HepG2 (cell line): ENCODE results near the gene NPBWR2. TPM values are rescaled to one million over a fixed set of nuclear protein-coding genes. Genes with fewer than 3 reads are reported as not detected.

ENCODE experiments used
- GABPB1 ChIP-seq: IDR thresholded peaks from 2 replicates; pipeline ENCODE4 v1.6.1; 2016; ENCODE audit warnings: mild to moderate bottlenecking, missing genetic modification reagents, moderate library complexity, missing compliant biosample characterization
- MTA1 ChIP-seq: sonication (generic); formaldehyde crosslinking; IDR thresholded peaks from 2 replicates; pipeline ENCODE4 v1.4.0; 2020; ENCODE audit warnings: missing genetic modification reagents, mild to moderate bottlenecking, borderline replicate concordance
- PHF8 ChIP-seq: sonication (generic); formaldehyde crosslinking; IDR thresholded peaks from 2 replicates; pipeline ENCODE4 v1.5.0; 2020; ENCODE audit warnings: missing genetic modification reagents
- PRDM4 ChIP-seq: sonication (generic); formaldehyde crosslinking; IDR thresholded peaks from 2 replicates; pipeline ENCODE4 v1.9.0; 2021; ENCODE audit warnings: missing genetic modification reagents, borderline replicate concordance
- SAP130 ChIP-seq: IDR thresholded peaks from 2 replicates; pipeline ENCODE4 v1.6.1; 2016; ENCODE audit warnings: low read depth
- SOX13 ChIP-seq, 3 experiments: fragments of 450-650 bp in 1 of 3; sonication (generic) in 1 of 3; formaldehyde crosslinking in 1 of 3; IDR thresholded peaks in 2 of 3; conservative IDR thresholded peaks in 1 of 3; 2 replicates each; pipeline versions ENCODE4 v1.5.0 to v1.6.1; 2016 to 2020; ENCODE audit warnings: antibody characterized with exemption in 1 of 3, mild to moderate bottlenecking in 1 of 3, missing compliant biosample characterization in 1 of 3, missing genetic modification reagents in 1 of 3, moderate library complexity in 1 of 3
- ZNF251 ChIP-seq: sonication (generic); formaldehyde crosslinking; IDR thresholded peaks from 2 replicates; pipeline ENCODE4 v1.9.0; 2021; ENCODE audit warnings: mild to moderate bottlenecking, missing genetic modification reagents
- ZSCAN20 ChIP-seq: sonication (generic); formaldehyde crosslinking; IDR thresholded peaks from 2 replicates; pipeline ENCODE4 v1.4.0; 2020; ENCODE audit warnings: missing genetic modification reagents, mild to moderate bottlenecking, borderline replicate concordance
- ZSCAN29 ChIP-seq: sonication (generic); formaldehyde crosslinking; conservative IDR thresholded peaks from 2 replicates; pipeline ENCODE4 v1.4.0; 2020; ENCODE audit warnings: mild to moderate bottlenecking, missing genetic modification reagents
- polyA plus RNA-seq, 8 experiments: library from polyadenylated mRNA; depleted of rRNA in 3 of 8; stranded (reverse) in 7 of 8; unstranded in 1 of 8; fragments of >200 nt; fragmentation: Illumina TruSeq in 4 of 8; extraction: Trizol in 4 of 8; gene quantifications; 2 replicates each; pipeline versions ENCODE4 v1.2.1 to v1.2.3, GENCODE V29; 2011 to 2016; ENCODE audit warnings: low read depth in 4 of 8, missing spikeins in 1 of 8, mixed read lengths in 1 of 8; ENCODE audit not compliant: insufficient read depth in 1 of 8
- total RNA-seq, 5 experiments: library from RNA; depleted of rRNA; stranded (reverse); fragments of >200 nt; fragmentation: Illumina TruSeq; extraction: Trizol; gene quantifications; 2 replicates each; pipeline ENCODE4 v1.2.3, GENCODE V29; 2016; ENCODE audit warnings: low read depth in 1 of 5
- TF ChIP-seq, protein P1 (sequence below): sonication (generic); formaldehyde crosslinking; IDR thresholded peaks from 2 replicates; pipeline ENCODE4 v1.5.1; 2020; ENCODE audit warnings: mild to moderate bottlenecking, missing genetic modification reagents, moderate library complexity
- TF ChIP-seq, protein P2 (sequence below): sonication (generic); formaldehyde crosslinking; IDR thresholded peaks from 2 replicates; pipeline ENCODE4 v1.4.0; 2020; ENCODE audit warnings: missing genetic modification reagents
- TF ChIP-seq, protein P3 (sequence below), 2 experiments: sonication (generic) in 1 of 2; formaldehyde crosslinking in 1 of 2; IDR thresholded peaks; 2 replicates each; pipeline versions ENCODE4 v1.4.0 to v1.6.1; 2016 to 2020; ENCODE audit warnings: borderline replicate concordance in 1 of 2, low read depth in 1 of 2, mild to moderate bottlenecking in 1 of 2, missing genetic modification reagents in 1 of 2

The NPBWR2 gene
- total and polyA plus RNA-seq, 2 of the 13 experiments (the other 11 are each of a cell fraction or from before 2014, with no cell fraction given), result not detected

- TF ChIP-seq, protein P1, sequence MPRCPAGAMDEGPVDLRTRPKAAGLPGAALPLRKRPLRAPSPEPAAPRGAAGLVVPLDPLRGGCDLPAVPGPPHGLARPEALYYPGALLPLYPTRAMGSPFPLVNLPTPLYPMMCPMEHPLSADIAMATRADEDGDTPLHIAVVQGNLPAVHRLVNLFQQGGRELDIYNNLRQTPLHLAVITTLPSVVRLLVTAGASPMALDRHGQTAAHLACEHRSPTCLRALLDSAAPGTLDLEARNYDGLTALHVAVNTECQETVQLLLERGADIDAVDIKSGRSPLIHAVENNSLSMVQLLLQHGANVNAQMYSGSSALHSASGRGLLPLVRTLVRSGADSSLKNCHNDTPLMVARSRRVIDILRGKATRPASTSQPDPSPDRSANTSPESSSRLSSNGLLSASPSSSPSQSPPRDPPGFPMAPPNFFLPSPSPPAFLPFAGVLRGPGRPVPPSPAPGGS (CRISPR knock-in tag), result 0 out of 2 replicates have a peak, but pooled peaks have one; percentile 40
- no peak for TF ChIP-seq SOX13 (IDR thresholded peaks at IDR 0.05)
- peak in 1 of 2 experiments; percentile 17; a peak in 1 of 4 replicates for TF ChIP-seq SOX13 (CRISPR knock-in tag; conservative IDR thresholded peaks at IDR 0.05 in 1 of 2, IDR thresholded peaks at IDR 0.05 in 1 of 2)
- TF ChIP-seq PHF8 (CRISPR knock-in tag), result peak; percentile 43
- 0 out of 2 replicates have a peak, but pooled peaks have one; percentile 71 for TF ChIP-seq MTA1 (CRISPR knock-in tag)
- peak; percentile 66; the same call in 1 of the 2 replicates for TF ChIP-seq ZNF251
- TF ChIP-seq, protein P2, sequence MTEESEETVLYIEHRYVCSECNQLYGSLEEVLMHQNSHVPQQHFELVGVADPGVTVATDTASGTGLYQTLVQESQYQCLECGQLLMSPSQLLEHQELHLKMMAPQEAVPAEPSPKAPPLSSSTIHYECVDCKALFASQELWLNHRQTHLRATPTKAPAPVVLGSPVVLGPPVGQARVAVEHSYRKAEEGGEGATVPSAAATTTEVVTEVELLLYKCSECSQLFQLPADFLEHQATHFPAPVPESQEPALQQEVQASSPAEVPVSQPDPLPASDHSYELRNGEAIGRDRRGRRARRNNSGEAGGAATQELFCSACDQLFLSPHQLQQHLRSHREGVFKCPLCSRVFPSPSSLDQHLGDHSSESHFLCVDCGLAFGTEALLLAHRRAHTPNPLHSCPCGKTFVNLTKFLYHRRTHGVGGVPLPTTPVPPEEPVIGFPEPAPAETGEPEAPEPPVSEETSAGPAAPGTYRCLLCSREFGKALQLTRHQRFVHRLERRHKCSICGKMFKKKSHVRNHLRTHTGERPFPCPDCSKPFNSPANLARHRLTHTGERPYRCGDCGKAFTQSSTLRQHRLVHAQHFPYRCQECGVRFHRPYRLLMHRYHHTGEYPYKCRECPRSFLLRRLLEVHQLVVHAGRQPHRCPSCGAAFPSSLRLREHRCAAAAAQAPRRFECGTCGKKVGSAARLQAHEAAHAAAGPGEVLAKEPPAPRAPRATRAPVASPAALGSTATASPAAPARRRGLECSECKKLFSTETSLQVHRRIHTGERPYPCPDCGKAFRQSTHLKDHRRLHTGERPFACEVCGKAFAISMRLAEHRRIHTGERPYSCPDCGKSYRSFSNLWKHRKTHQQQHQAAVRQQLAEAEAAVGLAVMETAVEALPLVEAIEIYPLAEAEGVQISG, result peak; percentile 59
- TF ChIP-seq PRDM4, result no peak
- 0 out of 2 replicates have a peak, but pooled peaks have one; percentile 34 for TF ChIP-seq GABPB1 (CRISPR knock-in tag)
- TF ChIP-seq, protein P3, sequence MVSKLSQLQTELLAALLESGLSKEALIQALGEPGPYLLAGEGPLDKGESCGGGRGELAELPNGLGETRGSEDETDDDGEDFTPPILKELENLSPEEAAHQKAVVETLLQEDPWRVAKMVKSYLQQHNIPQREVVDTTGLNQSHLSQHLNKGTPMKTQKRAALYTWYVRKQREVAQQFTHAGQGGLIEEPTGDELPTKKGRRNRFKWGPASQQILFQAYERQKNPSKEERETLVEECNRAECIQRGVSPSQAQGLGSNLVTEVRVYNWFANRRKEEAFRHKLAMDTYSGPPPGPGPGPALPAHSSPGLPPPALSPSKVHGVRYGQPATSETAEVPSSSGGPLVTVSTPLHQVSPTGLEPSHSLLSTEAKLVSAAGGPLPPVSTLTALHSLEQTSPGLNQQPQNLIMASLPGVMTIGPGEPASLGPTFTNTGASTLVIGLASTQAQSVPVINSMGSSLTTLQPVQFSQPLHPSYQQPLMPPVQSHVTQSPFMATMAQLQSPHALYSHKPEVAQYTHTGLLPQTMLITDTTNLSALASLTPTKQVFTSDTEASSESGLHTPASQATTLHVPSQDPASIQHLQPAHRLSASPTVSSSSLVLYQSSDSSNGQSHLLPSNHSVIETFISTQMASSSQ (IDR thresholded peaks at IDR 0.05; ENCODE audit: low read depth), result no peak
- TF ChIP-seq, protein P3 (CRISPR knock-in tag; IDR thresholded peaks at IDR 0.05; ENCODE audit: borderline replicate concordance), result peak; percentile 55; the same call in 1 of the 2 replicates
- no peak for TF ChIP-seq ZSCAN20 (CRISPR knock-in tag)
- TF ChIP-seq ZSCAN29 (CRISPR knock-in tag), result no peak
- TF ChIP-seq SAP130 (CRISPR knock-in tag), result peak; percentile 44; the same call in 1 of the 2 replicates
Measured at GRCh38 chr20:64069614-64070243, 37.6 kb downstream of the NPBWR2 start (continued).
